Panc1 (cell line): Measurements from ENCODE around the gene CHST8. TPM values are rescaled to one million over a fixed set of nuclear protein-coding genes. Genes with fewer than 3 reads are reported as not detected.

ENCODE experiments used
- ATAC-seq: fragments of 200-7000 bp; cut with Tn5 transposase; 2 replicates; pipeline ENCODE4 v1.9.1; 2020; ENCODE audit warnings: mild to moderate bottlenecking, moderate library complexity
- BruUV-seq: library from RNA; stranded (reverse); fragments of 400-500 nt; replicated peaks from 2 replicates; lab custom pipeline; 2021; lab: Mats Ljungman, UMichigan
- CTCF ChIA-PET: fragments of 300-600 bp; sonication (Branson Sonifier 250); formaldehyde crosslinking; loops from one replicate; lab custom pipeline; 2022; ENCODE audit warnings: antibody characterized with exemption; lab: Charles Lee
- POLR2A ChIA-PET: fragments of 300-600 bp; sonication (Branson Sonifier 250); formaldehyde crosslinking; loops from one replicate; lab custom pipeline; 2022; ENCODE audit warnings: antibody characterized with exemption; lab: Charles Lee
- DNase-seq: peaks from one replicate; pipeline ENCODE4 v3.0.0-alpha.2; 2010; ENCODE audit warnings: low read depth, low spot score
- H3K27ac ChIP-seq: 2 replicates; pipeline ENCODE4 v1.5.1; 2011; ENCODE audit warnings: mild to moderate bottlenecking, low read length, inconsistent platforms
- H3K27me3 ChIP-seq: fragments of 200-500 bp; sonication (Bioruptor generic); 2 replicates; pipeline ENCODE4 v1.6.0; 2014; ENCODE audit warnings: low read length, inconsistent platforms; ENCODE audit not compliant: control insufficient read depth, insufficient read depth
- H3K36me3 ChIP-seq: fragments of 200-500 bp; sonication (Bioruptor generic); 2 replicates; pipeline ENCODE4 v1.5.1; 2014; ENCODE audit warnings: inconsistent platforms, mild to moderate bottlenecking, low read length, moderate library complexity; ENCODE audit not compliant: control insufficient read depth, insufficient read depth
- H3K4me1 ChIP-seq: 2 replicates; pipeline ENCODE4 v1.5.1; 2011; ENCODE audit warnings: inconsistent platforms, mild to moderate bottlenecking, low read length, moderate library complexity; ENCODE audit not compliant: control insufficient read depth, insufficient read depth
- H3K4me3 ChIP-seq, 2 experiments: 2 replicates each; pipeline ENCODE4 v1.5.1; 2011 to 2012; ENCODE audit warnings: low read depth in 2 of 2, low read length in 2 of 2, mild to moderate bottlenecking in 2 of 2, inconsistent platforms in 1 of 2, moderate library complexity in 1 of 2
- H3K9me3 ChIP-seq: fragments of 200-500 bp; sonication (Bioruptor generic); 2 replicates; pipeline ENCODE4 v1.5.1; 2014; ENCODE audit warnings: low read depth, mild to moderate bottlenecking, inconsistent platforms, low read length, moderate library complexity; ENCODE audit not compliant: control insufficient read depth, insufficient read depth
- POLR2AphosphoS5 ChIP-seq: IDR thresholded peaks from 2 replicates; pipeline ENCODE4 v1.6.1; 2012; ENCODE audit warnings: mild to moderate bottlenecking, low read depth, low read length, moderate library complexity
- SIN3A ChIP-seq: IDR thresholded peaks from 2 replicates; pipeline ENCODE4 v1.6.1; 2012; ENCODE audit warnings: low read depth, mild to moderate bottlenecking, low read length, moderate library complexity, borderline replicate concordance; ENCODE audit not compliant: insufficient read depth
- TCF7L2 ChIP-seq: IDR thresholded peaks from 2 replicates; pipeline ENCODE4 v1.6.1; 2011; ENCODE audit warnings: mild to moderate bottlenecking, low read depth, low read length, inconsistent platforms
- in situ Hi-C: cut with HindIII; loops from 2 replicates; pipeline ENCODE4 v1.10.0; 2016; ENCODE audit warnings: low sequenced_read_pairs, low pct_unique_long_range_greater_than_20kb
- intact Hi-C: fragments of 100-400 bp; cut with micrococcal nuclease; formaldehyde crosslinking; loops from one replicate; pipeline ENCODE4 v1.10.0; 2022; ENCODE audit not compliant: unreplicated experiment
- total RNA-seq: library from RNA; stranded (reverse); gene quantifications from one replicate; pipeline ENCODE4 v1.2.1, GENCODE V29; 2021; ENCODE audit not compliant: unreplicated experiment
- TF ChIP-seq, protein P1 (sequence below): fragments of 450-650 bp; IDR thresholded peaks from 2 replicates; pipeline ENCODE4 v1.5.1; 2017; ENCODE audit warnings: mild to moderate bottlenecking
- TF ChIP-seq, protein P2 (sequence below), 2 experiments: IDR thresholded peaks; 2 replicates each; pipeline ENCODE4 v1.6.1; 2011 to 2012; ENCODE audit warnings: low read depth in 2 of 2, control low read depth in 1 of 2, low read length in 1 of 2, mild to moderate bottlenecking in 1 of 2, moderate library complexity in 1 of 2; ENCODE audit not compliant: insufficient read depth in 1 of 2

The CHST8 gene
- total RNA-seq, 1 experiment from 2014 or later: 0.28 TPM

DNA sequence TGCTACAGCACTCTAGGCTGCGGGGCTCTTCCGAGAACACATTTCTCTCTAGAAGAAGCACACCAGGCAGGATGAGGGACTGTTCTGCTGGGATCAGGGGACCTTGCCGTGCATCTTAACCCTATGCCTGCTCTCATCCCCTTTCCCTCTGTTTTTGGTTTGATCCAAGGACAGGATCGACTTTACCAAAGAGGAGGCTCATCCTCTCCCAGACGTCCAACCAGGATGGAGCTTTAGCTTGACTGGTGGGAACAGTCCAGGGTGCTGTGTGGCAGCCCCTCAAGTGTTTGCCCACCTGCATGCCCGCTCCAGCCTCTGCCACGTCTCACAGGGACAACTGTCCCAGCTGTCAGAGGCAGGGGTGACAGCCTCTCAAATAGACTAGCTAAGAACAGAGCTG lies 132.6 kb downstream of the CHST8 start:
- ChIA-PET POLR2A (no interaction called here), CTCF (no interaction called here)
- Histone ChIP-seq H3K4me1 (peaks cover 4% of the 10 kb centered on the region; the same call in 1 of the 2 replicates), H3K27ac (no peak overlapping the region), H3K9me3 (no peaks in the 10 kb centered on the region), H3K4me3 (no peak overlapping the region), H3K36me3 (no peaks in the 10 kb centered on the region), H3K27me3 (peaks cover 4% of the 10 kb centered on the region)
- no TSS peak for BruUV-seq
- TF ChIP-seq SIN3A (no peak), POLR2AphosphoS5 (no peak), TCF7L2 (no peak)
- TF ChIP-seq, protein P1, sequence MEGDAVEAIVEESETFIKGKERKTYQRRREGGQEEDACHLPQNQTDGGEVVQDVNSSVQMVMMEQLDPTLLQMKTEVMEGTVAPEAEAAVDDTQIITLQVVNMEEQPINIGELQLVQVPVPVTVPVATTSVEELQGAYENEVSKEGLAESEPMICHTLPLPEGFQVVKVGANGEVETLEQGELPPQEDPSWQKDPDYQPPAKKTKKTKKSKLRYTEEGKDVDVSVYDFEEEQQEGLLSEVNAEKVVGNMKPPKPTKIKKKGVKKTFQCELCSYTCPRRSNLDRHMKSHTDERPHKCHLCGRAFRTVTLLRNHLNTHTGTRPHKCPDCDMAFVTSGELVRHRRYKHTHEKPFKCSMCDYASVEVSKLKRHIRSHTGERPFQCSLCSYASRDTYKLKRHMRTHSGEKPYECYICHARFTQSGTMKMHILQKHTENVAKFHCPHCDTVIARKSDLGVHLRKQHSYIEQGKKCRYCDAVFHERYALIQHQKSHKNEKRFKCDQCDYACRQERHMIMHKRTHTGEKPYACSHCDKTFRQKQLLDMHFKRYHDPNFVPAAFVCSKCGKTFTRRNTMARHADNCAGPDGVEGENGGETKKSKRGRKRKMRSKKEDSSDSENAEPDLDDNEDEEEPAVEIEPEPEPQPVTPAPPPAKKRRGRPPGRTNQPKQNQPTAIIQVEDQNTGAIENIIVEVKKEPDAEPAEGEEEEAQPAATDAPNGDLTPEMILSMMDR: no peak
- TF ChIP-seq, protein P2, sequence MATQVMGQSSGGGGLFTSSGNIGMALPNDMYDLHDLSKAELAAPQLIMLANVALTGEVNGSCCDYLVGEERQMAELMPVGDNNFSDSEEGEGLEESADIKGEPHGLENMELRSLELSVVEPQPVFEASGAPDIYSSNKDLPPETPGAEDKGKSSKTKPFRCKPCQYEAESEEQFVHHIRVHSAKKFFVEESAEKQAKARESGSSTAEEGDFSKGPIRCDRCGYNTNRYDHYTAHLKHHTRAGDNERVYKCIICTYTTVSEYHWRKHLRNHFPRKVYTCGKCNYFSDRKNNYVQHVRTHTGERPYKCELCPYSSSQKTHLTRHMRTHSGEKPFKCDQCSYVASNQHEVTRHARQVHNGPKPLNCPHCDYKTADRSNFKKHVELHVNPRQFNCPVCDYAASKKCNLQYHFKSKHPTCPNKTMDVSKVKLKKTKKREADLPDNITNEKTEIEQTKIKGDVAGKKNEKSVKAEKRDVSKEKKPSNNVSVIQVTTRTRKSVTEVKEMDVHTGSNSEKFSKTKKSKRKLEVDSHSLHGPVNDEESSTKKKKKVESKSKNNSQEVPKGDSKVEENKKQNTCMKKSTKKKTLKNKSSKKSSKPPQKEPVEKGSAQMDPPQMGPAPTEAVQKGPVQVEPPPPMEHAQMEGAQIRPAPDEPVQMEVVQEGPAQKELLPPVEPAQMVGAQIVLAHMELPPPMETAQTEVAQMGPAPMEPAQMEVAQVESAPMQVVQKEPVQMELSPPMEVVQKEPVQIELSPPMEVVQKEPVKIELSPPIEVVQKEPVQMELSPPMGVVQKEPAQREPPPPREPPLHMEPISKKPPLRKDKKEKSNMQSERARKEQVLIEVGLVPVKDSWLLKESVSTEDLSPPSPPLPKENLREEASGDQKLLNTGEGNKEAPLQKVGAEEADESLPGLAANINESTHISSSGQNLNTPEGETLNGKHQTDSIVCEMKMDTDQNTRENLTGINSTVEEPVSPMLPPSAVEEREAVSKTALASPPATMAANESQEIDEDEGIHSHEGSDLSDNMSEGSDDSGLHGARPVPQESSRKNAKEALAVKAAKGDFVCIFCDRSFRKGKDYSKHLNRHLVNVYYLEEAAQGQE (IDR thresholded peaks at IDR 0.05; ENCODE audit: insufficient read depth in 1 of 2, low read depth in 2 of 2, low read length in 1 of 2): no peak
- DNase-seq: no peak
- ATAC-seq: peak; percentile 41; the same call in 1 of the 2 replicates
- intact Hi-C loops: no loop called here
- in situ Hi-C loops: no loop called here

DNA sequence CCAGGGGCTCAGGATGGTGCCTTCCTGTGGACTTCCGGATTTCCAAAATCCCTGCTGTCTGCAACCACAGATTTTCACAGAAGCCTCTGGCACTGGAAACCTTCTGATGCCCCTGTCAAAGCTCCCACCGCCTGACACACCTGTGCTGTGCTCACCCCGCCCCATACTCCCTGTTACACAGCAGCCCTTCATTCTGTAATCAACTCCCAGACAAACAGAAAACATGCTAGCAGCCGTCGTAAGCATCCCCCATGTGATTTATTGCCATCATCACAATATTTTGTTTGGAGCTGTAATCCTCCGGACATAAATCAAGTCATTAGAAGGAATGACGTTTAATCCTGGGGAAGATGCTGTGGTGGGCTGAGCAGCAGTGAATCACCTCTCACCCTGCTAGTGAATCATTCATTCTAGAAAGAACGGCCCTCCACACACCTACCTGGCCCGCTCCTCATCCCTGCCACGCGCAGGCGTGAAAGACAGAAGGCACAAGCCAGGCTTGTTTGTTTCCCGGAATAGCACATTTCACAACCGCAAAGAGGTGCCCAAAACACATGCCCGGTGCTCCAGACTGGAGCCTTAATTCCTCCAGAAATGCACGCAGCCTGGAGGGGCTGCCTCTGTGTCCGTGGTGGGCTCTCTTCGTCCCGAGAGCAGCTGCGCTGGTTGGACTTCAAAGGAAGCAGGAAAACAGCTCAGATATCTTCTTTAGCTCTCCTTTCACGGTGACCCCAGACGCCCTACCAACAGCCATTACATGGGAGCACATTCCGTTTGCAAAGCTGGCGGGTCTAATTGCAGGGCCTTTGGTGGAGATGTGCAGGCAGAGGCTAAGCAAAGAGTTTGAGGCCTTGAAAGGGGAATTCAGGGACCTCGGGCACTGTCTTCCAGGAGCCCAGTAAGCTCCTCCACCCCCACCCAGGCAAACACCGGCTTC lies 133.6 kb downstream of the CHST8 start:
- intact Hi-C loops: no loop called here
- BruUV-seq: no TSS peak
- no peaks in the 10 kb centered on the region for H3K36me3 ChIP-seq
- TF ChIP-seq, protein P1: no peak
- TF ChIP-seq POLR2AphosphoS5 (no peak), TCF7L2 (no peak), SIN3A (no peak)
- TF ChIP-seq, protein P2 (IDR thresholded peaks at IDR 0.05; ENCODE audit: insufficient read depth in 1 of 2, low read depth in 2 of 2, low read length in 1 of 2): no peak
- H3K4me3 ChIP-seq: no peak overlapping the region
- no peaks in the 10 kb centered on the region for H3K9me3 ChIP-seq
- ChIA-PET POLR2A (interaction anchor here (1.0 kb wide), 1 partner anchor 233 kb away, joined by 4 read pairs; no protein-coding TSS in a partner anchor), CTCF (interaction anchor here (0.5 to 0.6 kb wide), 2 partner anchors 121 to 307 kb away, joined by 3 to 7 read pairs; no protein-coding TSS in a partner anchor)
- DNase-seq (no peak), ATAC-seq (no peak)
- H3K27me3 ChIP-seq: peaks cover 4% of the 10 kb centered on the region; the same call in 1 of the 2 replicates
- H3K27ac ChIP-seq: no peak overlapping the region
- in situ Hi-C loops: no loop called here
- H3K4me1 ChIP-seq: peaks cover 4% of the 10 kb centered on the region; the same call in 1 of the 2 replicates
